Measurements from ENCODE around the gene TEX22.

The TEX22 gene

GRCh38 chr14:105384605-105385321, 13.6 kb upstream of the TEX22 start:
- DNase-seq (ENCODE audit: low spot score): no peak

- DNase-seq (ENCODE audit: low spot score): no peak
Observed at GRCh38 chr14:105385322-105385637, 13.1 kb upstream of the TEX22 start.

- DNase-seq (ENCODE audit: low spot score): no peak
Observed at GRCh38 chr14:105385698-105386365, 12.5 kb upstream of the TEX22 start.

GRCh38 chr14:105386581-105387529, 11.5 kb upstream of the TEX22 start:
- DNase-seq (ENCODE audit: low spot score): no peak

- DNase-seq (ENCODE audit: low spot score): peak; percentile 67
Observed at GRCh38 chr14:105387530-105387922, 10.8 kb upstream of the TEX22 start.

GRCh38 chr14:105388110-105388951, 10.0 kb upstream of the TEX22 start:
- no peak for DNase-seq (ENCODE audit: low spot score)

- DNase-seq (ENCODE audit: low spot score): no peak
Observed at GRCh38 chr14:105388976-105389375, 9.4 kb upstream of the TEX22 start.

- DNase-seq (ENCODE audit: low spot score): no peak
Observed at GRCh38 chr14:105389534-105389933, 8.8 kb upstream of the TEX22 start.

- no peak for DNase-seq (ENCODE audit: low spot score)
Observed at GRCh38 chr14:105389976-105390848, 8.1 kb upstream of the TEX22 start.

GRCh38 chr14:105390849-105391500, 7.4 kb upstream of the TEX22 start:
- no peak for DNase-seq (ENCODE audit: low spot score)

GRCh38 chr14:105391541-105391940, 6.8 kb upstream of the TEX22 start:
- DNase-seq (ENCODE audit: low spot score): no peak

- no peak for DNase-seq (ENCODE audit: low spot score)
Observed at GRCh38 chr14:105392131-105393090, 5.9 kb upstream of the TEX22 start.

GRCh38 chr14:105393151-105393550, 5.2 kb upstream of the TEX22 start:
- DNase-seq (ENCODE audit: low spot score): no peak

GRCh38 chr14:105394714-105395537, 3.4 kb upstream of the TEX22 start:
- no peak for DNase-seq (ENCODE audit: low spot score)

- no peak for DNase-seq (ENCODE audit: low spot score)
Observed at GRCh38 chr14:105395538-105395854, 2.8 kb upstream of the TEX22 start.

GRCh38 chr14:105397350-105397931, 897 bp upstream of the TEX22 start:
- DNase-seq (ENCODE audit: low spot score): no peak

GRCh38 chr14:105398726-105399465, 558 bp downstream of the TEX22 start:
- DNase-seq (ENCODE audit: low spot score): no peak

GRCh38 chr14:105399466-105399775, 1.1 kb downstream of the TEX22 start:
- no peak for DNase-seq (ENCODE audit: low spot score)
